ENCODE measurements around the gene GAD1.
A peak's percentile ranks its signal among the peaks of the same experiment; 100 is the strongest.

GAD1 gene

DNA sequence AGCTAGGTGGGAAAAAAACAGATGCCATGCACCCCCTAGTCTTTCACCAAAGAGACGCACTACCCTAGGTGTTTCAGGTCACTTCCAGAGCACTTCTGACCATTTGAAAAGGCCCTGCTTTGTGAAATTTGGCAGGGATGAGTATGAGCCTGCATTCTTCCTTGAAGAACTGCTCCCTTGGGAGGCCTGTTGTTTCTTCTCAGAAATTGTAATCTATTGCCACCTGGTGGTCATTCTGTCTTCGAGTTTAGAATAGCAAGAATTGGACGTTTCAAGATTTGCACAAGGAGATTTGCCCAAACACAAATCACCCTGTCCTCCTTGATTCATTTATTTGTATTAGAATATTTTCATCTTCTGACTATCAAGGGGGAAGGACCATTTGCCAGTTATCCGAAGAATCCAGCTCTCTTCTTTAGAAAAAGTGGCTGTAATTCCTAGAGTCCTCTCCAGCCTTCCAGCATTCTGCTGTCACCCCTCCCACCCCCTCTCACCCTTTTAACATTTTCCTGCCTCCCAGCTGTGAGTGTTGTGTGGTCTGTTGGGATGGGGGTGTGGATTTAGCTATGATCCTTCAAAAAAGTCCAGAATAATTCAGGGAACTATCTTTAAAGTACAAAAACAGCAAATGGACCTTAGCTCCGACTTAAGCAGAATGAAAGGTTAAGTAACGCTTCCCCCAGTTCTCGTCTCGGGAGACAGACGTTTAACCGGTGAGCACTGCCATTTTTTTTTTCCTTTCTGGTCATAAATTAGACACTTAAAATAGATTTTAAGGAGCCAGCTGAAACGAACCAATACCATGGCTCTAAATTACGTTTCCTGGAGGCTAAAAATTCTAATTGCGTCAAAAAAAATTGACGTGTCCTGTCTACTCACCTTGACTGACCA, 3.7 kb upstream of the GAD1 start:
- H3K4me3 ChIP-seq (ENCODE audit: low read length), result no peak overlapping the region
- H3K9ac ChIP-seq (ENCODE audit: low read length), result no peak overlapping the region
- peaks cover 6% of the 10 kb centered on the region for H3K4me1 ChIP-seq (ENCODE audit: control insufficient read depth, insufficient read depth, low read length)
- no peaks in the 10 kb centered on the region for H3K36me3 ChIP-seq (ENCODE audit: control insufficient read depth, insufficient read depth, low read length)
- peaks cover 33% of the 10 kb centered on the region for H3K27me3 ChIP-seq (ENCODE audit: control insufficient read depth, insufficient read depth, low read length)
- H3K27ac ChIP-seq (ENCODE audit: low read depth, low read length), result no peak overlapping the region

DNA sequence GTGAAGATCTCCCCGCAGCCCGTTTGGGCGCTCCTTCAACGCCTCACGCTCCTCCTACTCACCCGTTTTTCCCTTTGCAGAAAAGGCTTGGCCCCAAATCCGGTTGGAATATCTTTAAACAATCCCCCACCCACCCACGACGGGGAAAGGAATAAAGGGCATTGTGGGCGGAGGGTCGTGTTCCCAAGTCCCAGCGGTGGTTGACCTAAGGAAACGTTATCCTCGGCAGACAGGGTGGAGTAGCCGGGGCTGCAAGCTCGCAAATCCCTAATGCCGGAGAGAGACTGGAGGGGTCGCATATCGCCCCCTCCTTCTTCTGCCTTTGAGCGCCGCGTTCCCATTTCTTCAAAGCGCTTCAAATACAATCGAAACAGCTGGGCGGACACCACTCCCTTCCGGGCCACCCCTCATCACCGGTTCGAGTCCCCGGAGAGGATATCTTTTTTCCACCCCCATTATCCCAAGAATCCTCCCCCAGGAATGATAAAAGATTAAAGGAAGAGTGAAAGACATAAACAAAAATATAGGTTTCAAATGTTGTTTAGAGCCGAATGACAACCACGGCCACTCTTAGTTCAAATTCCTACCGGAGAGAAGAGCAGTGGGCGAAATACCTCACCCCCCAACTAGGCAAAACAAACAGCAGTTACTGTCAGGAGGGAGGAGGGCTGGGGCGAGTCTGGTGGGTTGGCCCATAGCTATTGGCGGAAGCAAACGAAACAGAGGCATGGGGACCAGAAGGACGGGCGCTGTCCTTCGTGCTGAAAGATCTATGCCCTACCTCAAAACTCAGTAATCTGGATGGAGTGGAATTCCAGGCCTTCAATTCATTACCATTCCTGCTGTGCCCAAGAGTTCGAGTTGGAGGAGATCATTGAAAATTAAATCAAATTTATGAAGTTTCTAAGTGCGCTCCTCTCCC, 2.8 kb upstream of the GAD1 start:
- H3K27ac ChIP-seq (ENCODE audit: low read depth, low read length), result no peak overlapping the region
- H3K27me3 ChIP-seq (ENCODE audit: control insufficient read depth, insufficient read depth, low read length), result peaks cover 41% of the 10 kb centered on the region
- H3K4me3 ChIP-seq (ENCODE audit: low read length), result no peak overlapping the region
- H3K9ac ChIP-seq (ENCODE audit: low read length), result no peak overlapping the region
- no peaks in the 10 kb centered on the region for H3K36me3 ChIP-seq (ENCODE audit: control insufficient read depth, insufficient read depth, low read length)
- peaks cover 6% of the 10 kb centered on the region for H3K4me1 ChIP-seq (ENCODE audit: control insufficient read depth, insufficient read depth, low read length)

DNA sequence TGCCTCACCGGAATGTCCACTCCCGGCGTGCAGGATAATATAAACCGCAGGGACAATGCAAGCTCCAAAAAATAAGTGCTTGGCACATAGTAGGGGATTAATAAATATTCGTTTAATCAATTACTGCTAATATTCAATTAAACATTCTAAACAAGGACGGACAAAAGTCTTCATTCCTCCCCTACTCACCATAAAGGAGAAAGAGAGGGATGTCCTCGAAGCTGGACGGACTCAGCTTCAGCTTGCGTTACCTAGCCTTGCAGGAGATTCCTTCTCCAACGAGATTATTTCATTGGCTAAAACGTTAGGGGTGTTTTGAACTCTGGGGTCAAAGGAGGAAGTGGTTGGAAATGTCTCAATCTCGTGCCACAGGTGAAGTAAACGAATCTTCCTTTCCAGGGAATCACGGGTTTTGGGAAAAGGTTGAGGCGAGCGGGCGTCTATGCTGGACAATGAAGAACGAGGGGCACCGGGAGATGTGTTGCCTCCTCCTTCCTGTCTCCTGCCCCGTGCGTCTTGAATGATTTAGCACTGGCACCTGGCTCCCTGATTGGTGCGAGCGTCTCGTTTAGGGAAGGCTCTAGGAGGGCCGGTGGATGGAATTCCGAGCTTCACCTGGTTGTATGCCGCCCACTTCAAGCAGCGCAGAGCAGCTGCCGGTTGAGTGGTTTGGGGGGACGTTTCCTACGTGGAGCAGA, 2.0 kb upstream of the GAD1 start:
- Histone ChIP-seq H3K4me1 (ENCODE audit: control insufficient read depth, insufficient read depth, low read length) (peaks cover 6% of the 10 kb centered on the region), H3K9ac (ENCODE audit: low read length) (no peak overlapping the region), H3K4me3 (ENCODE audit: low read length) (no peak overlapping the region), H3K27ac (ENCODE audit: low read depth, low read length) (no peak overlapping the region), H3K36me3 (ENCODE audit: control insufficient read depth, insufficient read depth, low read length) (no peaks in the 10 kb centered on the region), H3K27me3 (ENCODE audit: control insufficient read depth, insufficient read depth, low read length) (peaks cover 48% of the 10 kb centered on the region)

DNA sequence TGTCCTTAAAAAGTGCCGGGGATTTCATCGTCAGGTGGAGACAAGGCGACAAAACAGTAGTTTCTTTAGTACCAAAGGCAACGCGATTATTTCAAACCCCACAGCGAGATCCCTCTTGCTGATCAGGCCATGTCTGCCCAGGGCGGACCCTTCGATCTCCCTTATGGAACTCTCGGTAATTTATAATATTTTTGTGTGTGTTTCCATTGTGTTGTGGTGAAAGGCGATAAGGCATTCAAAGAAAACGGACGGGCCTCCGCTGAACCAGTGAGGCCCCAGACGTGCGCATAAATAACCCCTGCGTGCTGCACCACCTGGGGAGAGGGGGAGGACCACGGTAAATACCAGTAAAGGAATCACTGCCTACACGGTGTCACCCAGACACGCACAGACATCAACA, 1.4 kb upstream of the GAD1 start:
- H3K4me1 ChIP-seq (ENCODE audit: control insufficient read depth, insufficient read depth, low read length), result peaks cover 8% of the 10 kb centered on the region

DNA sequence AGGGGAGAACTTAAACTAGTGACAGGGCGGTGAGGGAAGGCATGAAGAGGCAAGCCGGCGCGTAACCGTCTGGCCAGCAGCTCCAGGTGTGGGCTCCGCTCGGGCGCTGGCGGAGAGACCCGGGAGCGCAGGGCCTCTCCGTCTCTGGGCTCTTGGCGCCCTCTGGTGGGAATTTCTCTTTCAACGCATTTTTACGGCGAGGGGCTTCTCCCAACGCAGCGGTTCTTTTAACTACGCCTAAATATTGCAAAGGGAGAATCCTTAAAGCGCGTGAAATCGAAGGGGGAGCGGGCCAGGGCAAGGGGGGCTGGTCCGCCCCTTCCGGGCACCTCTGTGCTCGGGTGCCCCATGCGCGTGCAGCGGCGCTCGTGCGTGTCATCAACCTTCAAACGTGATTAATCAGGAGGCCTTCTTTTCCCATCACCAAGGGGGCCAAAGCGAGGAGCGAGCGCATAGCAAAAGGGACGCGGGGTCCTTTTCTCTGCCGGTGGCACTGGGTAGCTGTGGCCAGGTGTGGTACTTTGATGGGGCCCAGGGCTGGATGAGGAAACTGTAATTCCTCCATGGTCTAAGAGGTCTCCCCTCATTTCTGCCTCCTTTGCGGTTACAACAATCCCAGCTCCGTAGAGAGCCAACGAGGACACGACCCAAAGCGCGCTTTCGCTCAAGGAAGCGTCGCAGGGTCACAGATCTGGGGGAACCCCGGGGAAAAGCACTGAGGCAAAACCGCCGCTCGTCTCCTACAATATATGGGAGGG, 762 bp upstream of the GAD1 start:
- peaks cover 8% of the 10 kb centered on the region for H3K4me1 ChIP-seq (ENCODE audit: control insufficient read depth, insufficient read depth, low read length)
- H3K27ac ChIP-seq (ENCODE audit: low read depth, low read length), result no peak overlapping the region
- peaks cover 60% of the 10 kb centered on the region for H3K27me3 ChIP-seq (ENCODE audit: control insufficient read depth, insufficient read depth, low read length)
- peak overlapping the region; percentile 72 for H3K4me3 ChIP-seq (ENCODE audit: low read length)
- no peak overlapping the region for H3K9ac ChIP-seq (ENCODE audit: low read length)
- H3K36me3 ChIP-seq (ENCODE audit: control insufficient read depth, insufficient read depth, low read length), result no peaks in the 10 kb centered on the region

More for the DNA sequence above, 1.4 kb upstream of the GAD1 start:
- Histone ChIP-seq H3K36me3 (ENCODE audit: control insufficient read depth, insufficient read depth, low read length) (no peaks in the 10 kb centered on the region), H3K27ac (ENCODE audit: low read depth, low read length) (no peak overlapping the region), H3K4me3 (ENCODE audit: low read length) (peak overlapping the region; percentile 72), H3K9ac (ENCODE audit: low read length) (no peak overlapping the region), H3K27me3 (ENCODE audit: control insufficient read depth, insufficient read depth, low read length) (peaks cover 54% of the 10 kb centered on the region)

DNA sequence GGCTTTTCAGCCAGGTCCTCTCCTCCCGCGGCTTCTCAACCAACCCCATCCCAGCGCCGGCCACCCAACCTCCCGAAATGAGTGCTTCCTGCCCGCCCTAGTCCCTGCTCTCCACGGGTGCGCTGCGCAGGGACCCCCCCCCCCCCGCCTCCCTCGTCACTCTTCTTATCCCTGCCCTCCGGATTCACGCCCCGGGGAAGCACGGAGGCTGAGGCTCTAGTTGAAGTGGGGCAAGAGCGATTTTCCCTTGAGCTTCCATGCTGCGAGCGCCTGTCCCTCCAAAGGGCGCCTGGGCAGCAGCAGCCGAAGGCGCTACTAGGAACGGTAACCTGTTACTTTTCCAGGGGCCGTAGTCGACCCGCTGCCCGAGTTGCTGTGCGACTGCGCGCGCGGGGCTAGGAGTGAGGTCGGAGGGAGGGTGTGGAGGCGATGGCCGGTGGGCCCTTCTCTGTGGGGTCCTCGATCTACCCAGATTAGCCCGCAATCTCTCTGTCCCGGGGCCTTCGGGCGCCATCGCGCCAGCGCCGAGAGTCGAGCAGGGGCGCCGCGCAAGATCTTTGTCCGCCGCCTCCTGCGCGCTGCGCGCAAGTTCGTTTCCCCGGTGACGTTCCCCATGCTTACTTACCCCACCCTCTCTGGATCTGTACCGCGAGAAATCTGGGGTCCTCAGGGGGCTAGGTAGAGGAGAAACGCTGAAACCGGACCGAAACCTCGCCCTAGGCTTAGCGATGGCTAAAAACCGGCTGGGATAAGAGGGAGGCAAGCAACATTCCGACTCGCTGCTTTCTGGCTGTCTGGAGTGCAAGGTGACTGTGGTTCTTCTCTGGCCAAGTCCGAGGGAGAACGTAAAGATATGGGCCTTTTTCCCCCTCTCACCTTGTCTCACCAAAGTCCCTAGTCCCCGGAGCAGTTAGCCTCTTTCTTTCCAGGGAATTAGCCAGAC, 677 bp downstream of the GAD1 start:
- Histone ChIP-seq H3K36me3 (ENCODE audit: control insufficient read depth, insufficient read depth, low read length) (no peaks in the 10 kb centered on the region), H3K27ac (ENCODE audit: low read depth, low read length) (no peak overlapping the region), H3K4me1 (ENCODE audit: control insufficient read depth, insufficient read depth, low read length) (peaks cover 10% of the 10 kb centered on the region), H3K27me3 (ENCODE audit: control insufficient read depth, insufficient read depth, low read length) (peaks cover 74% of the 10 kb centered on the region), H3K4me3 (ENCODE audit: low read length) (peak overlapping the region; percentile 72), H3K9ac (ENCODE audit: low read length) (no peak overlapping the region)

DNA sequence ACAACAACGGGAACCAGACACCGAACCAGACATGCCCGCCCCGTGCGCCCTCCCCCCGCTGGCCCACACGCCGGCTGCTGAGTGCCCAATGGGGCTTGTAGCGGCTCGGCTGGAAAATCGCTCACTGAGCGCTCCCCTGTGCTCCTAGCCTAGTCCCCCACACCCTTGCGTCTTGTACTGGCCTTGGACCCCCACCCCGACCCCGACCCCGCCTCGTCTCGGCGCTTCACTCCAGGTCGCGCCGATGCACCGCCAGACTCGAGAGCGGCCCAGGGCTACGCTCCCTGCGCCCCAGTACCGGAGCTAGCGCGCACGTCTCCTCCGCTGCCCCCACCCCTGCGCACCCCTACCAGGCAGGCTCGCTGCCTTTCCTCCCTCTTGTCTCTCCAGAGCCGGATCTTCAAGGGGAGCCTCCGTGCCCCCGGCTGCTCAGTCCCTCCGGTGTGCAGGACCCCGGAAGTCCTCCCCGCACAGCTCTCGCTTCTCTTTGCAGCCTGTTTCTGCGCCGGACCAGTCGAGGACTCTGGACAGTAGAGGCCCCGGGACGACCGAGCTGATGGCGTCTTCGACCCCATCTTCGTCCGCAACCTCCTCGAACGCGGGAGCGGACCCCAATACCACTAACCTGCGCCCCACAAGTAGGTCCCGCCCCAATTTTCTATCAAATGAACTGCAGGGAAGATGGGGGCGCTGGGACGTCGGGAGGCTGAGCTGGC, 1.5 kb downstream of the GAD1 start:
- Histone ChIP-seq H3K4me3 (ENCODE audit: low read length) (peak overlapping the region; percentile 61), H3K9ac (ENCODE audit: low read length) (no peak overlapping the region), H3K27me3 (ENCODE audit: control insufficient read depth, insufficient read depth, low read length) (peaks cover 78% of the 10 kb centered on the region), H3K36me3 (ENCODE audit: control insufficient read depth, insufficient read depth, low read length) (no peaks in the 10 kb centered on the region), H3K27ac (ENCODE audit: low read depth, low read length) (no peak overlapping the region), H3K4me1 (ENCODE audit: control insufficient read depth, insufficient read depth, low read length) (peaks cover 15% of the 10 kb centered on the region)

DNA sequence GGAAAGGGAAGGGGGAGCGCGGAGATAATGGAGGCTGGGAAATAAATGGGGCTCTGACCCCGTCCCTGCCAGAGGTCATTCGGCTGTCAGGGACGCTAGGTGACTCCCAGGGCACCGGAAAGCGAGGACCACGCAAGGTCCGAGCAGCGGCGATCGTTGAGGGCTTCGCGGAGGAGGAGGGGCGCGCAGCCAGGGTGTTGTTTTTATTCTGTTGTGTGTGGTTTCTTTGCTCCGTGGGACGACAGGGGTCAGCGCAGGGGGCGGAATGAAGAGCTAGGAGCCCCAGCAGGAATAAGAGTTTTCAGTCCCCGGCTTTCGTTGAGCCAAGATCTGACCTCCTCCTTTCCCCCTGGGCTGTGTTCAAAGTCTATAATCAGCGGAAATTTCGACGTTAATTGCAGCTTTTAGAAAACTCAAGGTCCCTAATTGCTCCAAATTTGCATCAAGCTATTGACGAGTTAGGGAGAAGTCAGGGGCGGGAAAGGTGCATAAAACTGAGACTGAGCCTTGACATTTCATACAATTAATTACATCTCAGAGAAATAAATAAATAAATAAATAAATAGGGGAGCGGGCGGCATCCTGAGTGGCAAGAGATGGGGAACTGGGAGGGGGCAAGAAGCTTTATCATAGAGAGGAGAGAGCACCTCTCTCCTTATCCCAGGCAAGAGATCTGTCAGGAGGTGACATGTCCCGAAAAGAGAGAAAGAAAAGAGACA, 2.2 kb downstream of the GAD1 start:
- Histone ChIP-seq H3K36me3 (ENCODE audit: control insufficient read depth, insufficient read depth, low read length) (no peaks in the 10 kb centered on the region), H3K4me1 (ENCODE audit: control insufficient read depth, insufficient read depth, low read length) (peaks cover 15% of the 10 kb centered on the region), H3K27ac (ENCODE audit: low read depth, low read length) (no peak overlapping the region), H3K4me3 (ENCODE audit: low read length) (no peak overlapping the region), H3K27me3 (ENCODE audit: control insufficient read depth, insufficient read depth, low read length) (peaks cover 78% of the 10 kb centered on the region), H3K9ac (ENCODE audit: low read length) (no peak overlapping the region)

DNA sequence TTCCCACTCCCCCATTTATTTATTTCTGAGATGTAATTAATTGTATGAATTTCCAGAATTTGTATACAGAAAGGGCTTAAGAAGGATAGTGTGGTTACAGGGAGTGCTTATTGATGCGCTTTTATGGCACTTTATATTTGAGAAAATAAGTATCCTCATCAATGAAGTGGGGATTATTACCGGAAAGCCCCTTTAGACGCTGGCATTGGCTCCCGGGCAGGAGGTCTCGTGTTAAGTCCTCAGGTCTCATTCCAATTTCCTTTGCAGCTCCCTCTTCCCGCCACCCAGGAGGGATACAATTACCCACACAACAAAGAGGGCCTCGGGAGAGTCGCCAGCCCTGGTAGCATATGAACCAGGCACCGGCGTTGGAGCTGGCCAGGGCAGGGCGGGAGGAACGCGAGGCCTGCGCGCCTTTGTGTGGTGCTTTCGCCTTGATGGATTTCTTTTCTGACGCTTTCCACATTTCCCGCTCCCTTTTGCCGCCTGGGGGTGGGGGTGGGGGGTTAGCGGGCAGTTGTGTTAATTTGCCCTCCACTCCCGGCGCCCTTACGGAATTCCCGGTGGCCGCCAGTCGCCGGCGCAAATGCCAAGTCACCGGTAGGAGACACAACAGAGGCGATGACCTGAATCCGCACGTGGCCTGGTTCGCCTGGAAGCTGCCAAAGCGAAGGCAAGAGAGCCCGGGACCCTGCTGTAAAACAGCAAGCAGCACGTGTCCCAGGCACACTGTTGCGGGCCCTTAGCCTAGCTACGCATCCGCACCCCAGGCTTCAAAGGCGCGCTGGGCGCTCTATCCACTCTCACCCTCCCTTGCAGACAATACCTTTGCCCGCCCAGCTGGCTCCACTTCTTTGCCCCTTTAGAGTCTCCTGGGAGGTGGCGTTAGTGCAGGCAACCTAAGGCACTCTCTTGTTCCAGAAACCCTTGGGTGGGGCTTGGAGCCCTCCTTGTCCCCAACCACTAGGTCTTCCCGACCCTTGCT, 3.3 kb downstream of the GAD1 start:
- Histone ChIP-seq H3K27me3 (ENCODE audit: control insufficient read depth, insufficient read depth, low read length) (peaks cover 78% of the 10 kb centered on the region), H3K36me3 (ENCODE audit: control insufficient read depth, insufficient read depth, low read length) (no peaks in the 10 kb centered on the region), H3K27ac (ENCODE audit: low read depth, low read length) (no peak overlapping the region), H3K4me3 (ENCODE audit: low read length) (peak overlapping the region; percentile 29), H3K4me1 (ENCODE audit: control insufficient read depth, insufficient read depth, low read length) (peaks cover 15% of the 10 kb centered on the region), H3K9ac (ENCODE audit: low read length) (no peak overlapping the region)
